HCT116 (cell line): ENCODE results near the gene CDH11. TPM values are rescaled to one million over a fixed set of nuclear protein-coding genes. Genes with fewer than 3 reads are reported as not detected.

Experiments used
- ATAC-seq: fragments of 200-7000 bp; cut with Tn5 transposase; 2 replicates; pipeline ENCODE4 v1.9.1; 2020; ENCODE audit warnings: mild to moderate bottlenecking, moderate library complexity
- BruUV-seq: library from RNA; stranded (reverse); fragments of 400-500 nt; replicated peaks from 2 replicates; lab custom pipeline; 2021; lab: Mats Ljungman, UMichigan
- CTCF ChIA-PET: fragments of 300-600 bp; sonication (Branson Sonifier 250); formaldehyde crosslinking; loops from one replicate; lab custom pipeline; 2021; ENCODE audit warnings: antibody characterized with exemption; lab: Charles Lee
- POLR2A ChIA-PET: fragments of 300-600, 350-600 bp; sonication (Branson Sonifier 250); formaldehyde crosslinking; loops from one replicate; lab custom pipeline; 2021; ENCODE audit warnings: antibody characterized with exemption; lab: Charles Lee
- RAD21 ChIA-PET, 2 experiments: fragments of 300-600 bp; sonication (Branson Sonifier 250); formaldehyde crosslinking; loops; one replicate each; lab custom pipeline; 2023; ENCODE audit warnings: low total read pairs in 2 of 2; ENCODE audit not compliant: uncharacterized antibody in 2 of 2, unreplicated experiment in 2 of 2, low non-redundant PET in 1 of 2; lab: Charles Lee
- DNase-seq: peaks from one replicate; pipeline ENCODE4 v3.0.0-alpha.2; 2010; ENCODE audit warnings: low read depth, low spot score
- H2AFZ ChIP-seq: fragments of 200-600 bp; shearing (Covaris generic), sonication (generic); 2 replicates; pipeline ENCODE4 v1.6.1; 2017; ENCODE audit warnings: low read depth, mixed run types, mixed read lengths, antibody characterized with exemption, low read length; ENCODE audit not compliant: poor library complexity, severe bottlenecking
- H3K27ac ChIP-seq: 2 replicates; pipeline ENCODE4 v1.5.1; 2012; ENCODE audit warnings: low read depth, low read length
- H3K27me3 ChIP-seq: fragments of 200-600 bp; sonication (generic); 2 replicates; pipeline ENCODE4 v1.6.1; 2016; ENCODE audit warnings: mixed run types, low read length, mixed read lengths; ENCODE audit not compliant: insufficient read depth
- H3K36me3 ChIP-seq, 2 experiments: fragments of 200-500 bp in 1 of 2; fragments of 200-600 bp in 1 of 2; sonication (Bioruptor generic) in 1 of 2; sonication (generic) in 1 of 2; 2 replicates each; pipeline versions ENCODE4 v1.5.1 to v1.6.1; 2014 to 2016; ENCODE audit warnings: low read length in 2 of 2, inconsistent platforms in 1 of 2, mixed read lengths in 1 of 2, mixed run types in 1 of 2; ENCODE audit not compliant: insufficient read depth in 2 of 2, control insufficient read depth in 1 of 2
- H3K4me1 ChIP-seq, 2 experiments: fragments of 200-600 bp in 1 of 2; sonication (generic) in 1 of 2; 2 replicates each; pipeline versions ENCODE4 v1.5.1 to v1.6.1; 2012 to 2017; ENCODE audit warnings: low read length in 2 of 2, inconsistent platforms in 1 of 2, mild to moderate bottlenecking in 1 of 2, mixed read lengths in 1 of 2, mixed run types in 1 of 2, moderate library complexity in 1 of 2; ENCODE audit not compliant: insufficient read depth in 2 of 2, control insufficient read depth in 1 of 2
- H3K4me2 ChIP-seq: fragments of 200-600 bp; sonication (generic); 2 replicates; pipeline ENCODE4 v1.6.1; 2017; ENCODE audit warnings: mixed run types, low read length, mixed read lengths
- H3K4me3 ChIP-seq, 2 experiments: fragments of 200-600 bp in 1 of 2; sonication (generic) in 1 of 2; replicated peaks in 1 of 2; 2 replicates each; pipeline ENCODE4 v1.5.1; 2011 to 2016; ENCODE audit warnings: low read length in 2 of 2, control low read depth in 1 of 2, low read depth in 1 of 2, mild to moderate bottlenecking in 1 of 2, mixed read lengths in 1 of 2, mixed run types in 1 of 2
- H3K79me2 ChIP-seq: fragments of 200-600 bp; sonication (generic); 2 replicates; pipeline ENCODE4 v1.6.1; 2017; ENCODE audit warnings: mild to moderate bottlenecking, mixed run types, low read length, moderate library complexity, mixed read lengths; ENCODE audit not compliant: insufficient read depth
- H3K9ac ChIP-seq: fragments of 200-600 bp; sonication (generic); 2 replicates; pipeline ENCODE4 v1.6.1; 2016; ENCODE audit warnings: low read length, mixed read lengths
- H3K9me2 ChIP-seq: fragments of 200-600 bp; sonication (generic), shearing (Covaris generic); 2 replicates; pipeline ENCODE4 v1.6.1; 2017; ENCODE audit warnings: mixed run types, mild to moderate bottlenecking, moderate library complexity; ENCODE audit not compliant: insufficient read depth
- H3K9me3 ChIP-seq, 2 experiments: fragments of 200-500 bp in 1 of 2; fragments of 200-600 bp in 1 of 2; sonication (Bioruptor generic) in 1 of 2; sonication (generic) in 1 of 2; 2 replicates each; pipeline ENCODE4 v1.6.1; 2014 to 2017; ENCODE audit warnings: low read length in 2 of 2, mixed read lengths in 2 of 2, inconsistent platforms in 1 of 2, low read depth in 1 of 2, mild to moderate bottlenecking in 1 of 2, mixed run types in 1 of 2, moderate library complexity in 1 of 2; ENCODE audit not compliant: control insufficient read depth in 1 of 2, insufficient read depth in 1 of 2
- H4K20me1 ChIP-seq: fragments of 200-600 bp; sonication (generic), shearing (Covaris generic); 2 replicates; pipeline ENCODE4 v1.6.1; 2017; ENCODE audit warnings: mixed run types, mild to moderate bottlenecking, moderate library complexity; ENCODE audit not compliant: insufficient read depth
- CBX3 ChIP-seq: IDR thresholded peaks from 2 replicates; pipeline ENCODE4 v1.6.1; 2012; ENCODE audit warnings: low read depth
- CEBPB ChIP-seq: IDR thresholded peaks from 2 replicates; pipeline ENCODE4 v1.6.1; 2012; ENCODE audit warnings: low read depth
- ELF1 ChIP-seq: IDR thresholded peaks from 2 replicates; pipeline ENCODE4 v1.6.1; 2012; ENCODE audit warnings: low read depth, borderline replicate concordance
- JUND ChIP-seq: IDR thresholded peaks from 2 replicates; pipeline ENCODE4 v1.6.1; 2012
- POLR2A ChIP-seq: IDR thresholded peaks from 2 replicates; pipeline ENCODE4 v1.7.0; 2011; ENCODE audit warnings: borderline replicate concordance; ENCODE audit not compliant: insufficient read depth, insufficient read length; ENCODE audit errors: extremely low read depth
- POLR2AphosphoS5 ChIP-seq: IDR thresholded peaks from 2 replicates; pipeline ENCODE4 v1.6.1; 2011; ENCODE audit warnings: mild to moderate bottlenecking, low read depth, low read length, moderate library complexity
- RAD21 ChIP-seq: IDR thresholded peaks from 2 replicates; pipeline ENCODE4 v1.6.1; 2012; ENCODE audit warnings: low read depth, mild to moderate bottlenecking
- SIN3A ChIP-seq: IDR thresholded peaks from 2 replicates; pipeline ENCODE4 v1.6.1; 2012; ENCODE audit warnings: low read depth
- SP1 ChIP-seq: IDR thresholded peaks from 2 replicates; pipeline ENCODE4 v1.6.1; 2012; ENCODE audit warnings: low read depth
- SRF ChIP-seq: IDR thresholded peaks from 2 replicates; pipeline ENCODE4 v1.6.1; 2012; ENCODE audit warnings: low read depth
- ZBTB33 ChIP-seq: IDR thresholded peaks from 2 replicates; pipeline ENCODE4 v1.6.1; 2011; ENCODE audit warnings: mild to moderate bottlenecking, low read length, moderate library complexity; ENCODE audit not compliant: insufficient replicate concordance; ENCODE audit errors: extremely low read depth
- ZFX ChIP-seq: fragments of 450-650 bp; IDR thresholded peaks from 2 replicates; pipeline ENCODE4 v1.6.1; 2017
- intact Hi-C: fragments of 100-400 bp; cut with micrococcal nuclease; formaldehyde crosslinking; loops from 2 replicates; pipeline ENCODE4 v1.10.0; 2022
- total RNA-seq: library from RNA; stranded (reverse); gene quantifications from one replicate; pipeline ENCODE4 v1.2.1, GENCODE V29; 2021; ENCODE audit not compliant: unreplicated experiment

CDH11 gene
- total RNA-seq, 1 experiment from 2014 or later: 0.52 TPM

- no peaks in the 10 kb centered on the region for H3K79me2 ChIP-seq
- ChIA-PET CTCF (no interaction called here), RAD21 (no interaction called here)
- no peaks in the 10 kb centered on the region for H3K36me3 ChIP-seq
- no peak overlapping the region for H2AFZ ChIP-seq
- no peak overlapping the region for H3K4me2 ChIP-seq
- DNase-seq (no peak), ATAC-seq (no peak)
- no TSS peak for BruUV-seq
- no peaks in the 10 kb centered on the region for H3K9me2 ChIP-seq
- no peaks in the 10 kb centered on the region for H3K27me3 ChIP-seq
- H3K4me3 ChIP-seq: no peak overlapping the region
- no peaks in the 10 kb centered on the region for H4K20me1 ChIP-seq
- TF ChIP-seq ELF1: no peak
- TF ChIP-seq SP1: no peak
- TF ChIP-seq CEBPB: no peak
- TF ChIP-seq, all 23 proteins: peak for 0
- intact Hi-C loops: no loop called here
- Histone ChIP-seq H3K27ac (no peak overlapping the region), H3K9me3 (peaks cover 5 to 11% of the 10 kb centered on the region in 2 experiments; a peak in 3 of 4 replicates), H3K4me1 (no peaks in the 10 kb centered on the region), H3K9ac (no peak overlapping the region)
- POLR2A ChIA-PET: no interaction called here
Measured at GRCh38 chr16:64907844-64908243, 214.0 kb downstream of the CDH11 start.

- POLR2A ChIA-PET: no interaction called here
- BruUV-seq: no TSS peak
- ATAC-seq (no peak), DNase-seq (no peak)
- RAD21 ChIA-PET: no interaction called here
- Histone ChIP-seq H3K4me2 (no peak overlapping the region), H3K27me3 (no peaks in the 10 kb centered on the region), H3K9ac (no peak overlapping the region), H3K27ac (no peak overlapping the region), H3K79me2 (no peaks in the 10 kb centered on the region), H3K4me3 (no peak overlapping the region), H4K20me1 (no peaks in the 10 kb centered on the region), H3K9me2 (no peaks in the 10 kb centered on the region), H2AFZ (no peak overlapping the region), H3K36me3 (no peaks in the 10 kb centered on the region), H3K9me3 (peaks cover 11 to 15% of the 10 kb centered on the region in 2 experiments; a peak in 3 of 4 replicates), H3K4me1 (no peaks in the 10 kb centered on the region)
- TF ChIP-seq SRF (no peak), POLR2A (no peak), POLR2AphosphoS5 (no peak), ZFX (no peak), SIN3A (no peak), ZBTB33 (no peak), CBX3 (no peak), RAD21 (no peak), JUND (no peak)
- intact Hi-C loops: no loop called here
- CTCF ChIA-PET: no interaction called here
Measured at GRCh38 chr16:64903770-64904169, 218.1 kb downstream of the CDH11 start.
